HepG2 (cell line): ENCODE results near the gene PCIF1. TPM values are rescaled to one million over a fixed set of nuclear protein-coding genes. Genes with fewer than 3 reads are reported as not detected.

Source experiments
- BCL6 ChIP-seq: IDR thresholded peaks from 2 replicates; pipeline ENCODE4 v1.6.1; 2016; ENCODE audit warnings: missing genetic modification reagents, missing compliant biosample characterization
- HHEX ChIP-seq: IDR thresholded peaks from 2 replicates; pipeline ENCODE4 v1.6.1; 2016; ENCODE audit warnings: control low read depth
- KAT8 ChIP-seq: IDR thresholded peaks from 2 replicates; pipeline ENCODE4 v1.6.1; 2016; ENCODE audit warnings: missing genetic modification reagents, missing compliant biosample characterization
- MIER2 ChIP-seq: IDR thresholded peaks from 2 replicates; pipeline ENCODE4 v1.6.1; 2016; ENCODE audit warnings: missing biosample characterization, missing genetic modification reagents
- NAIF1 ChIP-seq: sonication (generic); formaldehyde crosslinking; IDR thresholded peaks from 2 replicates; pipeline ENCODE4 v1.5.0; 2020; ENCODE audit warnings: mild to moderate bottlenecking, missing genetic modification reagents, borderline replicate concordance
- PHF8 ChIP-seq: sonication (generic); formaldehyde crosslinking; IDR thresholded peaks from 2 replicates; pipeline ENCODE4 v1.5.0; 2020; ENCODE audit warnings: missing genetic modification reagents
- RXRB ChIP-seq: IDR thresholded peaks from 2 replicates; pipeline ENCODE4 v1.6.1; 2016; ENCODE audit warnings: borderline replicate concordance, missing genetic modification reagents, missing compliant biosample characterization
- TEAD3 ChIP-seq: optimal IDR thresholded peaks from 2 replicates; pipeline ENCODE3; 2016; ENCODE audit warnings: borderline replicate concordance
- ZNF788 ChIP-seq: sonication (generic); formaldehyde crosslinking; IDR thresholded peaks from 2 replicates; pipeline ENCODE4 v1.5.0; 2020; ENCODE audit warnings: mild to moderate bottlenecking, missing genetic modification reagents, borderline replicate concordance
- polyA plus RNA-seq, 8 experiments: library from polyadenylated mRNA; depleted of rRNA in 3 of 8; stranded (reverse) in 7 of 8; unstranded in 1 of 8; fragments of >200 nt; fragmentation: Illumina TruSeq in 4 of 8; extraction: Trizol in 4 of 8; gene quantifications; 2 replicates each; pipeline versions ENCODE4 v1.2.1 to v1.2.3, GENCODE V29; 2011 to 2016; ENCODE audit warnings: low read depth in 4 of 8, missing spikeins in 1 of 8, mixed read lengths in 1 of 8; ENCODE audit not compliant: insufficient read depth in 1 of 8
- total RNA-seq, 5 experiments: library from RNA; depleted of rRNA; stranded (reverse); fragments of >200 nt; fragmentation: Illumina TruSeq; extraction: Trizol; gene quantifications; 2 replicates each; pipeline ENCODE4 v1.2.3, GENCODE V29; 2016; ENCODE audit warnings: low read depth in 1 of 5
- TF ChIP-seq, protein P1 (sequence below), 2 experiments: sonication (generic) in 1 of 2; formaldehyde crosslinking in 1 of 2; IDR thresholded peaks; 2 replicates each; pipeline versions ENCODE4 v1.6.1 to v1.9.0; 2014 to 2022; ENCODE audit warnings: antibody characterized with exemption in 1 of 2, borderline replicate concordance in 1 of 2, inconsistent platforms in 1 of 2, low read depth in 1 of 2, missing genetic modification reagents in 1 of 2
- TF ChIP-seq, protein P2 (sequence below): sonication (generic); formaldehyde crosslinking; IDR thresholded peaks from 2 replicates; pipeline ENCODE4 v1.4.0; 2020; ENCODE audit warnings: mild to moderate bottlenecking, missing genetic modification reagents, borderline replicate concordance
- TF ChIP-seq, protein P3 (sequence below): IDR thresholded peaks from 2 replicates; pipeline ENCODE4 v1.6.1; 2016; ENCODE audit warnings: missing compliant biosample characterization, missing genetic modification reagents, borderline replicate concordance
- TF ChIP-seq, protein P4 (sequence below): sonication (generic); formaldehyde crosslinking; IDR thresholded peaks from 2 replicates; pipeline ENCODE4 v1.4.0; 2020; ENCODE audit warnings: mild to moderate bottlenecking, missing genetic modification reagents

The PCIF1 gene
- total and polyA plus RNA-seq, 2 of the 13 experiments (the other 11 are each of a cell fraction or from before 2014, with no cell fraction given): 20.9 to 24.4 TPM

DNA sequence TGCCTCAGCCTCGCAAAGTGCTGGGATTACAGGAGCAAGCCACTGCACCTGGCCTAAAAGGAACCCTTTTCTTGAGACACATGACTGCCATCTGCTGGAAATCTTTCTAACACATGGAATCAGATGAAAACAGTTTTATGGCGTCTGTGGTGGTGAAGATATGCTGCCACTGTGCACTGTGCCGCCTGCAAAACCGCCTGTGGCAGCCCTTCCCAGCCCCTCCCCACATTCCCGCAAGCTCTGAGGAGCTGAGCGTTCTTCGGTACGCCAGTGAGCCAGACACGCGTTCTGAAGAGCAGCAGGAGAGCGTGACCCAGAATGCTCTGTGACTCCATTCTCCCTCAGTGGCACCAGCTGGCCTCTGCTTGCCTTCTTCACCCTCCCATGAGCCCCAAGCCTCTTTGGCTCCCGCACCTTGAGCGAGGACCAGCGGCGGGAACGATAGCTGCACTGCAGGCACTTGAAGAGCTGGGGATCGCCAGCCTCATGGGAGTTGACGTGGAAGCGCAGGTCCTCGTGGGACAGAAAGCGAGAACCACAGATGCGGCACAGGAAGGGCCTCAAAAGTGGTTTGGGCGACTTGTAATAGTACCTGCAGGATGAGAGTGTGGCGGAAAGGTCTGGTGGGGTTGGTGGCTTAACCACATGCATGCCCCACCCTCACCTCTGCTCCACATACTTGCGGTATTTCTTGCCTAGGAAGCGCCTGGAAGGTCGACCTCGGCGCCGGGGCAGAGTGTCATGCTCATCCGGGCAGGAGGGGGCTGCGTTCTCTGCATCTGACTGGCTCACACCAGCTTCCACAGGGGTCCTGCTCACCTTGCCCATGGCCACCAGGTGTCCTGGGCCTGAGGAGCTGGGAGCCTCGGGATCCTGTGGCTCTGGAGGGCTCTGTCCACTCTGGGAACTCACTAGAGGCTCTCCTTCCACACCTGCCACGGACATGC, 28.8 kb downstream of the PCIF1 start (continued):
- TF ChIP-seq ZNF788 (CRISPR knock-in tag): peak; percentile 61; the same call in 1 of the 2 replicates
- 0 out of 2 replicates have a peak, but pooled peaks have one; percentile 26 for TF ChIP-seq RXRB (CRISPR knock-in tag)
- no peak for TF ChIP-seq HHEX (CRISPR knock-in tag)
- TF ChIP-seq, protein P1, sequence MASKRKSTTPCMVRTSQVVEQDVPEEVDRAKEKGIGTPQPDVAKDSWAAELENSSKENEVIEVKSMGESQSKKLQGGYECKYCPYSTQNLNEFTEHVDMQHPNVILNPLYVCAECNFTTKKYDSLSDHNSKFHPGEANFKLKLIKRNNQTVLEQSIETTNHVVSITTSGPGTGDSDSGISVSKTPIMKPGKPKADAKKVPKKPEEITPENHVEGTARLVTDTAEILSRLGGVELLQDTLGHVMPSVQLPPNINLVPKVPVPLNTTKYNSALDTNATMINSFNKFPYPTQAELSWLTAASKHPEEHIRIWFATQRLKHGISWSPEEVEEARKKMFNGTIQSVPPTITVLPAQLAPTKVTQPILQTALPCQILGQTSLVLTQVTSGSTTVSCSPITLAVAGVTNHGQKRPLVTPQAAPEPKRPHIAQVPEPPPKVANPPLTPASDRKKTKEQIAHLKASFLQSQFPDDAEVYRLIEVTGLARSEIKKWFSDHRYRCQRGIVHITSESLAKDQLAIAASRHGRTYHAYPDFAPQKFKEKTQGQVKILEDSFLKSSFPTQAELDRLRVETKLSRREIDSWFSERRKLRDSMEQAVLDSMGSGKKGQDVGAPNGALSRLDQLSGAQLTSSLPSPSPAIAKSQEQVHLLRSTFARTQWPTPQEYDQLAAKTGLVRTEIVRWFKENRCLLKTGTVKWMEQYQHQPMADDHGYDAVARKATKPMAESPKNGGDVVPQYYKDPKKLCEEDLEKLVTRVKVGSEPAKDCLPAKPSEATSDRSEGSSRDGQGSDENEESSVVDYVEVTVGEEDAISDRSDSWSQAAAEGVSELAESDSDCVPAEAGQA (IDR thresholded peaks at IDR 0.05; ENCODE audit: low read depth): no peak
- TF ChIP-seq, protein P1 (CRISPR knock-in tag; IDR thresholded peaks at IDR 0.05; ENCODE audit: borderline replicate concordance): no peak
- 0 out of 2 replicates have a peak, but pooled peaks have one; percentile 22 for TF ChIP-seq BCL6 (CRISPR knock-in tag)
- TF ChIP-seq, protein P2, sequence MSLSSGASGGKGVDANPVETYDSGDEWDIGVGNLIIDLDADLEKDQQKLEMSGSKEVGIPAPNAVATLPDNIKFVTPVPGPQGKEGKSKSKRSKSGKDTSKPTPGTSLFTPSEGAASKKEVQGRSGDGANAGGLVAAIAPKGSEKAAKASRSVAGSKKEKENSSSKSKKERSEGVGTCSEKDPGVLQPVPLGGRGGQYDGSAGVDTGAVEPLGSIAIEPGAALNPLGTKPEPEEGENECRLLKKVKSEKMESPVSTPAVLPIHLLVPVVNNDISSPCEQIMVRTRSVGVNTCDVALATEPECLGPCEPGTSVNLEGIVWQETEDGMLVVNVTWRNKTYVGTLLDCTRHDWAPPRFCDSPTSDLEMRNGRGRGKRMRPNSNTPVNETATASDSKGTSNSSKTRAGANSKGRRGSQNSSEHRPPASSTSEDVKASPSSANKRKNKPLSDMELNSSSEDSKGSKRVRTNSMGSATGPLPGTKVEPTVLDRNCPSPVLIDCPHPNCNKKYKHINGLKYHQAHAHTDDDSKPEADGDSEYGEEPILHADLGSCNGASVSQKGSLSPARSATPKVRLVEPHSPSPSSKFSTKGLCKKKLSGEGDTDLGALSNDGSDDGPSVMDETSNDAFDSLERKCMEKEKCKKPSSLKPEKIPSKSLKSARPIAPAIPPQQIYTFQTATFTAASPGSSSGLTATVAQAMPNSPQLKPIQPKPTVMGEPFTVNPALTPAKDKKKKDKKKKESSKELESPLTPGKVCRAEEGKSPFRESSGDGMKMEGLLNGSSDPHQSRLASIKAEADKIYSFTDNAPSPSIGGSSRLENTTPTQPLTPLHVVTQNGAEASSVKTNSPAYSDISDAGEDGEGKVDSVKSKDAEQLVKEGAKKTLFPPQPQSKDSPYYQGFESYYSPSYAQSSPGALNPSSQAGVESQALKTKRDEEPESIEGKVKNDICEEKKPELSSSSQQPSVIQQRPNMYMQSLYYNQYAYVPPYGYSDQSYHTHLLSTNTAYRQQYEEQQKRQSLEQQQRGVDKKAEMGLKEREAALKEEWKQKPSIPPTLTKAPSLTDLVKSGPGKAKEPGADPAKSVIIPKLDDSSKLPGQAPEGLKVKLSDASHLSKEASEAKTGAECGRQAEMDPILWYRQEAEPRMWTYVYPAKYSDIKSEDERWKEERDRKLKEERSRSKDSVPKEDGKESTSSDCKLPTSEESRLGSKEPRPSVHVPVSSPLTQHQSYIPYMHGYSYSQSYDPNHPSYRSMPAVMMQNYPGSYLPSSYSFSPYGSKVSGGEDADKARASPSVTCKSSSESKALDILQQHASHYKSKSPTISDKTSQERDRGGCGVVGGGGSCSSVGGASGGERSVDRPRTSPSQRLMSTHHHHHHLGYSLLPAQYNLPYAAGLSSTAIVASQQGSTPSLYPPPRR: peak; percentile 51; the same call in 1 of the 2 replicates
- TF ChIP-seq PHF8: 0 out of 2 replicates have a peak, but pooled peaks have one; percentile 24
- 0 out of 2 replicates have a peak, but pooled peaks have one; percentile 19 for TF ChIP-seq KAT8 (CRISPR knock-in tag)
- no peak for TF ChIP-seq TEAD3 (CRISPR knock-in tag)
- TF ChIP-seq, protein P3, sequence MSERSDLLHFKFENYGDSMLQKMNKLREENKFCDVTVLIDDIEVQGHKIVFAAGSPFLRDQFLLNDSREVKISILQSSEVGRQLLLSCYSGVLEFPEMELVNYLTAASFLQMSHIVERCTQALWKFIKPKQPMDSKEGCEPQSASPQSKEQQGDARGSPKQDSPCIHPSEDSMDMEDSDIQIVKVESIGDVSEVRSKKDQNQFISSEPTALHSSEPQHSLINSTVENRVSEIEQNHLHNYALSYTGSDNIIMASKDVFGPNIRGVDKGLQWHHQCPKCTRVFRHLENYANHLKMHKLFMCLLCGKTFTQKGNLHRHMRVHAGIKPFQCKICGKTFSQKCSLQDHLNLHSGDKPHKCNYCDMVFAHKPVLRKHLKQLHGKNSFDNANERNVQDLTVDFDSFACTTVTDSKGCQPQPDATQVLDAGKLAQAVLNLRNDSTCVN: peak; percentile 42; the same call in 1 of the 2 replicates
- no peak for TF ChIP-seq MIER2
- TF ChIP-seq, protein P4, sequence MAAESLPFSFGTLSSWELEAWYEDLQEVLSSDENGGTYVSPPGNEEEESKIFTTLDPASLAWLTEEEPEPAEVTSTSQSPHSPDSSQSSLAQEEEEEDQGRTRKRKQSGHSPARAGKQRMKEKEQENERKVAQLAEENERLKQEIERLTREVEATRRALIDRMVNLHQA (CRISPR knock-in tag): no peak
- TF ChIP-seq NAIF1 (CRISPR knock-in tag): no peak
